Activated naive CD8-positive, alpha-beta T cell (primary cell): Measurements from ENCODE around the gene LRRC39.

Experiments used
- H3K27ac Mint-ChIP-seq: one replicate; pipeline ENCODE4 v1.8.0; 2021; ENCODE audit warnings: mixed read lengths
- H3K27me3 Mint-ChIP-seq: one replicate; pipeline ENCODE4 v1.8.0; 2021; ENCODE audit warnings: mixed read lengths
- H3K36me3 Mint-ChIP-seq: one replicate; pipeline ENCODE4 v1.8.0; 2021; ENCODE audit warnings: mixed read lengths
- H3K4me1 Mint-ChIP-seq: one replicate; pipeline ENCODE4 v1.8.0; 2021; ENCODE audit warnings: low read depth, mixed read lengths
- H3K4me3 Mint-ChIP-seq: one replicate; pipeline ENCODE4 v1.8.0; 2021; ENCODE audit warnings: mild to moderate bottlenecking, mixed read lengths
- H3K9me3 Mint-ChIP-seq: one replicate; pipeline ENCODE4 v1.8.0; 2021; ENCODE audit warnings: low read depth, mixed read lengths

The LRRC39 gene

DNA sequence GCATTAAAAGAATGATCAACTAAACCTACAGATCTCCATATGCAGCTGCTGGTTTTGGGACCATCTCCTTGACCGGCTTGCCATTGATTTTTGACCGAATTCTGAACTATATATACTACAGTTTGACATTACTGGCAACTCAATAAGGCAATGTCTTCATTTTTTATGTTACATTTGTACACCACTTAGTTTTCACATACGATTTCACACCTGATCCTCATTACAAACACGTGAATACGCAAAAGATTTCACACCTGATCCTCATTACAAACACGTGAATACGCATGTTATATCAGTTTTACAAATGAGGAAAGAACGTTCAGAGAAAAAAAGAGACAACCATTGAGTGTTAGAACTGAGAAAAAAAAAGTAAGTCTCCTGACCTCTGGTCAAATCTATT lies 46.4 kb downstream of the LRRC39 start:
- Mint-ChIP-seq H3K9me3 (no peaks in the 10 kb centered on the region), H3K27me3 (no peaks in the 10 kb centered on the region), H3K4me3 (peak overlapping the region; percentile 99), H3K27ac (no peak overlapping the region), H3K36me3 (peaks cover 2% of the 10 kb centered on the region), H3K4me1 (peaks cover 47% of the 10 kb centered on the region)

DNA sequence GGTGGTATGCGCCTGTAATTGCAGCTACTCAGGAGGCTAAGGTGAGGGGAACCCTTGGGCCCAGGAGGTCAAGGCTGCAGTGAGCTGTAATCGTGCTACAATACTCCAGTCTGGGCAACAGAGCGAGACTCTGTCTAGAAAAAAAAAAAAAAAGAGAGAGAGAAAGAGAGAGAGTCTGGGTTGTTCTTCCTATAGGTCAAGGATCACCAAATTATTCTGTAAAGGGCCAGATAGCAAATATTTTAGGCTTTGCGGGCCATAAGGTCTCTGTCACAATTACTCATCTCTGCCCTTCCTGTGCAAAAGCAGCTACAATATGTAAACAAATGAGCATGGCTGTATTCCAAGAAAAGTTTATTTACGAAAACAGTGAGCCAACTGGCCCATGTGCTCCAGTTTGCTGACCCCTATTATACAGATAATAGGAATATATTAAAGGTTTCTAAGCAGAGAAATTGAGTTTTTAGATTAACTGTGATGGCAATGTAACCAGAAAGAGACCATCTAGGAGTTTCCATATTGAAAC lies 47.4 kb downstream of the LRRC39 start:
- Mint-ChIP-seq H3K27ac (no peak overlapping the region), H3K9me3 (no peaks in the 10 kb centered on the region), H3K36me3 (peaks cover 2% of the 10 kb centered on the region), H3K4me1 (peaks cover 43% of the 10 kb centered on the region), H3K27me3 (no peaks in the 10 kb centered on the region), H3K4me3 (no peak overlapping the region)

DNA sequence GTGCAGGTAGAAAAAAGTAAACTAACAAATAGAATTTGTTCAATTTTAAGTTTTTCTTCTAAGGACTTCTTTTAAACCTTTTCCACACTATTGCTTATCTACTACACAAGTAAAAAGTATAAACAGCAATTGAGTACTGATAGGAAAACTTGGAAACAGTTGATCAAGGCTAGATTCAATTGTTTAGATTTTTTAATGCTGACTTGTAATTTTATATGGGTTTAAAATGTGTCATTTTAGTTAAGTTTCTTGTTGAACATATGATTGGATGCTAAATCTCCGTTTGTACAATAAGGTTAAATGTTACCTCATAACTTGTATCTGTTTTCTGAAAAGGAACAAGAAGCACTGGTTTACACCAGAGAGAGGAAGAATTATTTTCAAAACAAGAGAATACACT lies 50.8 kb downstream of the LRRC39 start:
- H3K36me3 Mint-ChIP-seq = no peaks in the 10 kb centered on the region
- H3K27me3 Mint-ChIP-seq = no peaks in the 10 kb centered on the region
- no peak overlapping the region for H3K4me3 Mint-ChIP-seq
- H3K27ac Mint-ChIP-seq = no peak overlapping the region
- H3K4me1 Mint-ChIP-seq = peaks cover 20% of the 10 kb centered on the region
- H3K9me3 Mint-ChIP-seq = no peaks in the 10 kb centered on the region

DNA sequence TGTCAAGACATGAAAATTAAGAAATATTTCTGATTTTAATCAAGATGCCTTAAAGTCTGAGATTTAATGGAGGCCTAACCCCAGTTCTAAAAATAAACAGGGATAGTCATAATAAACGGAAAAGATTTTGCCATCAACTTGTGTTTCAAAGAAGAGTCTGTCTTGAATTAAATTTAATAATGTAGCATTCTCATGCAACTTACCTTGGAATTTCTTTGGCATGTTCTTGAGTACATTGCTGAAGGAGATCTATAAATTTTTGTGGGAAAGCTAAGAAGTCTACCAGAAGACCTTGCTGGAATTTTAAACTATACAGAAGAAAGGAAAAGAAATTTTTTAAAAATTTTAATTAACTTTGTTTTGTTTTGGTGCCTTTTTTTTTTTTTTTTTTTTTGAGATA lies 55.9 kb downstream of the LRRC39 start:
- no peaks in the 10 kb centered on the region for H3K9me3 Mint-ChIP-seq
- no peak overlapping the region for H3K4me3 Mint-ChIP-seq
- H3K27ac Mint-ChIP-seq = no peak overlapping the region
- H3K36me3 Mint-ChIP-seq = peaks cover 7% of the 10 kb centered on the region
- no peaks in the 10 kb centered on the region for H3K4me1 Mint-ChIP-seq
- H3K27me3 Mint-ChIP-seq = no peaks in the 10 kb centered on the region

DNA sequence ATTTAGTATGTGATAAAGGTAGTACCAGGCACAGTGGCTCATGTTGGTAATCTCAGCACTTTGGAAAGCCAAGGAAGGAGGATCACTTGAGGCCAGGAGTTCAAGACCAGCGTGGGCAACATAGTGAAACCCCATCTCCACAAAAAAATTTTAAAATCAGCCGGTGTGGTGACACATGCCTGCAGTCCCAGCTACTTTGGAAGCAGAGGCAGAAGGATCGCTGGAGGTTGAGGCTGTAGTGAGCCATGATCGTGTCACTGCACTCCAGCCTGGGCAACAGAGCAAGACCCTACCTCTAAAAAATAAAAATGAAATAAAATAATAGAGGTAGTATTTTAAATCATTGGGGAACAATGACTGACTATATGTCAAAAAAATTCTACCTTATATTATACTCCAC lies 62.5 kb downstream of the LRRC39 start:
- peaks cover 12% of the 10 kb centered on the region for H3K36me3 Mint-ChIP-seq
- H3K27me3 Mint-ChIP-seq = no peaks in the 10 kb centered on the region

DNA sequence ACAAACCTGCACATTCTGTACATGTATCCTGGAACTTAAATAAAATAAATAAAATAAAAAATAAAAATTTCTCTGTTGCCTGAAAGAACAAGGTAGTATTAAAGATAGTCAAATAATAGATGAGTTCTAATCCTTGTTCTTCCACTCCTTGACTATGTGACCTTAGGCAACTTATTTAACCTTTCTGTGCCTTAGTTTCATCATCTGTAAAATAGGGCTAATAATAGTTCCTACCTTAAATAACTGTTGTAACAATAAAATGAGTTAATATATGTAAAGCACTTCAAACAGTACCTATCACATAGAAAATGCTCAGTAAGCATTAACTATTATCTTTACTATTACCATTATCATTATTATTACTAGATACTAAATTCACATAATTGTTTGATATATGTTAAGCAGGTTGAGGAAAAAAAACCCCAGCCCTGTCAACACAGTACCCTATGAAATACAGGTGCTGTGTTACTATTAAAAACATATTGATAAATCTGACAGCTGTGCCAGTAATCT lies 68.4 kb downstream of the LRRC39 start:
- no peaks in the 10 kb centered on the region for H3K9me3 Mint-ChIP-seq
- H3K36me3 Mint-ChIP-seq = peaks cover 5% of the 10 kb centered on the region
- H3K4me3 Mint-ChIP-seq = no peak overlapping the region
- no peaks in the 10 kb centered on the region for H3K27me3 Mint-ChIP-seq
- peaks cover 5% of the 10 kb centered on the region for H3K4me1 Mint-ChIP-seq
- no peak overlapping the region for H3K27ac Mint-ChIP-seq

More for the DNA sequence above, 62.5 kb downstream of the LRRC39 start:
- H3K4me1 Mint-ChIP-seq = no peaks in the 10 kb centered on the region
- H3K9me3 Mint-ChIP-seq = no peaks in the 10 kb centered on the region
- no peak overlapping the region for H3K27ac Mint-ChIP-seq
- H3K4me3 Mint-ChIP-seq = no peak overlapping the region

DNA sequence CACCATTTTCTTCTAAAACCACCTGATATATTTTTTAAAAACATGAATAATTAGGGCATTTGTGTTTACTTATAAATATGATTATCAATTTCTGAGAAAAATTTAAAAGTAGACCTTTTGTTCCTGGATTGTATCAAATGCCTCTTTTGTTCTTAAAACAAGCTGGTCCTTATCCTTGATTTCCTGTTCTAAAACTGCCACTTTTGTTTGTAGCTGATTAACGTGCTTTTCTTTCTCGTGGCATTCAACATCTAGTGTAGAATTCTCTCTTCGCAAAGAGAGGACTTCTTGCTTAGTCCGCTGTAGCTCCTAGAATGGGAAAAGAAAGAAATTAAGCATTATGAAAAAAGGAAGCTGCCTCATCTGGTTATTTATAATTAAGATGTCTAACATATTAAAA lies 70.4 kb downstream of the LRRC39 start:
- Mint-ChIP-seq H3K4me1 (peaks cover 5% of the 10 kb centered on the region), H3K27ac (no peak overlapping the region), H3K4me3 (no peak overlapping the region), H3K36me3 (peaks cover 7% of the 10 kb centered on the region), H3K9me3 (no peaks in the 10 kb centered on the region), H3K27me3 (no peaks in the 10 kb centered on the region)

DNA sequence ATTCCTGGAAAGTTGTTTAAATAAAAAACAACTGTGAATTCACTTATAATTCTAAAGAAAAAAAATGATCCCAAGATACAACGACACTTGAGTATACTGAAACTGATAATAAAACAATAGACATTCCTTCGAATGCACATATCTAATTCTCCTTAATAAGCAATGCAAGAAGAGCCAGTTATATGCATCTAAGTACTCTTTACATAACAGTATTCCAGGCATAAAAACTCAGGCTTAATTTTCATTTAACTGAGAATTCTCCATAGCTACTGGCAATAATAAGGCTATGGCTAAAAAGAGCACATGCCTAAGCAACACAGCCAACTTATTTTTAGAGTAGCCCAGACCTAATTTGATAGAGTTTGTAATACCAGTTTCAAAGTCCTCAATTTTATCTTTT lies 76.5 kb downstream of the LRRC39 start:
- Mint-ChIP-seq H3K27ac (no peak overlapping the region), H3K9me3 (no peaks in the 10 kb centered on the region), H3K27me3 (no peaks in the 10 kb centered on the region), H3K4me1 (no peaks in the 10 kb centered on the region), H3K4me3 (no peak overlapping the region), H3K36me3 (peaks cover 16% of the 10 kb centered on the region)

DNA sequence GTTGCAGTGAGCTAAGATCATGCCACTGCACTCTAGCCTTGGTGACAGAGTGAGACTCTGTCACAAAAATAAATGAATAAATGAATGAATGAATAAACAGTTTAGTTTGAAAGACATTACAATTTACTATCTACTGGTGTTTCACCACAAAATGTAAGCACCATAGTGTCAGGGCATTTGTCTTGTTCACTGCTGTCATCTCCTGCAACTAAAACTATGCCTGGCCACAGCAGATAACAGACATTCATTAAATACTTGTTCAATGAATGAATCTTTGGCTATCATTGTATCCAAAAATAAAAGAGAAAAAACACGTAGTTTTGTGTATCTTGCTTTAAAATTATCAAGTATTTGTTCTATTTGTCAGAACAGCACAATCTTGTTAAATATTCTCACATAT lies 77.9 kb downstream of the LRRC39 start:
- no peaks in the 10 kb centered on the region for H3K9me3 Mint-ChIP-seq
- H3K27me3 Mint-ChIP-seq = no peaks in the 10 kb centered on the region
- H3K4me3 Mint-ChIP-seq = no peak overlapping the region
- H3K4me1 Mint-ChIP-seq = no peaks in the 10 kb centered on the region
- no peak overlapping the region for H3K27ac Mint-ChIP-seq
- peaks cover 23% of the 10 kb centered on the region for H3K36me3 Mint-ChIP-seq
